Colonic mucosa (tissue), 4 donors: ENCODE results near the gene TMEM175. TPM values are rescaled to one million over a fixed set of nuclear protein-coding genes. Genes with fewer than 3 reads are reported as not detected.

Source experiments
- DNase-seq: peaks from one replicate; pipeline ENCODE4 v3.0.0-alpha.2; 2020
- H3K27ac ChIP-seq: fragments of 200-600 bp; one replicate; pipeline ENCODE4 v1.8.0; 2021
- H3K27me3 ChIP-seq: fragments of 200-600 bp; one replicate; pipeline ENCODE4 v1.8.0; 2021
- H3K36me3 ChIP-seq: fragments of 200-600 bp; one replicate; pipeline ENCODE4 v1.8.0; 2021
- H3K4me1 ChIP-seq: fragments of 200-600 bp; one replicate; pipeline ENCODE4 v1.8.0; 2021; ENCODE audit warnings: mild to moderate bottlenecking
- H3K4me3 ChIP-seq: fragments of 200-600 bp; one replicate; pipeline ENCODE4 v1.8.0; 2021
- H3K9ac ChIP-seq, 2 donors: one replicate each; pipeline ENCODE4 v1.7.0; 2013; ENCODE audit warnings: control low read depth in 2 of 2, low read depth in 2 of 2, low read length in 2 of 2
- H3K9me3 ChIP-seq: fragments of 200-600 bp; one replicate; pipeline ENCODE4 v1.8.0; 2021
- intact Hi-C: fragments of 100-400 bp; cut with DNase I; formaldehyde crosslinking; loops from one replicate; pipeline ENCODE4 v1.14.1; 2022
- total RNA-seq, 2 donors: library from RNA; stranded (reverse); fragmentation: NEBNext Ultra II Directional in 1 of 2; extraction: Animal tissue kit (Norgen Biotek cat#: 25700) in 1 of 2; gene quantifications; one replicate each; pipeline ENCODE4 v1.2.1, GENCODE V29; 2021
- TF ChIP-seq, protein P1 (sequence below): fragments of 200-600 bp; IDR thresholded peaks from one replicate; pipeline ENCODE4 v1.8.0; 2022; ENCODE audit warnings: antibody characterized with exemption, mild to moderate bottlenecking
- donor health status: healthy.
- donor health status: DM: no; HTN: no; CAD: no.
- donor health status: DM: no; HTN: no; CAD: no.

The TMEM175 gene
- total RNA-seq, 2 donors from 2014 or later: 17.7 to 30.2 TPM

DNA sequence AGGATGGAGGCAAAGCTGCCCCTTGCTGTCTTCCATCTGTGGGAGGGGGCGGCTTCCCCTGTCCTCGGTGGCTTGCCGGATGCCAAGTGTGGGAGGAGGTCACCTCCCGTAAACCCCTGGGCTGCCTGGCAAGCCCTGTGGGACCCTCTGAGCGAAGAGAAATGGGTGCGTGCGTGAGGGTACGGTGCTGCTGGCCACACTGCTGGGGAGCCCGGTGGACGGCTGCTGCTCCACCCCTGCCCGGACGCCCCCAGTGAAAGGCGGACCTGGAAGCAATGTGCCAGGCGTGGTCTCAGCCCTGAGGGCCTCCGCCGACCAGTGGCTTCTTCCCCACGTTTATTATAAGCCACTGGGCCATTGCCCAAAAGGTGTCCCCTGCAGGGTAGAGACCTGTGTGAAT is 50.0 kb downstream of the TMEM175 start:
- H3K27ac ChIP-seq: no peak overlapping the region
- no peak for DNase-seq
- peaks cover under 1% of the 10 kb centered on the region for H3K4me1 ChIP-seq
- H3K4me3 ChIP-seq: no peak overlapping the region
- H3K9me3 ChIP-seq: no peaks in the 10 kb centered on the region
- H3K9ac ChIP-seq: no peak overlapping the region
- no peaks in the 10 kb centered on the region for H3K36me3 ChIP-seq
- H3K27me3 ChIP-seq: no peaks in the 10 kb centered on the region
- intact Hi-C loops: no loop called here
- TF ChIP-seq, protein P1, sequence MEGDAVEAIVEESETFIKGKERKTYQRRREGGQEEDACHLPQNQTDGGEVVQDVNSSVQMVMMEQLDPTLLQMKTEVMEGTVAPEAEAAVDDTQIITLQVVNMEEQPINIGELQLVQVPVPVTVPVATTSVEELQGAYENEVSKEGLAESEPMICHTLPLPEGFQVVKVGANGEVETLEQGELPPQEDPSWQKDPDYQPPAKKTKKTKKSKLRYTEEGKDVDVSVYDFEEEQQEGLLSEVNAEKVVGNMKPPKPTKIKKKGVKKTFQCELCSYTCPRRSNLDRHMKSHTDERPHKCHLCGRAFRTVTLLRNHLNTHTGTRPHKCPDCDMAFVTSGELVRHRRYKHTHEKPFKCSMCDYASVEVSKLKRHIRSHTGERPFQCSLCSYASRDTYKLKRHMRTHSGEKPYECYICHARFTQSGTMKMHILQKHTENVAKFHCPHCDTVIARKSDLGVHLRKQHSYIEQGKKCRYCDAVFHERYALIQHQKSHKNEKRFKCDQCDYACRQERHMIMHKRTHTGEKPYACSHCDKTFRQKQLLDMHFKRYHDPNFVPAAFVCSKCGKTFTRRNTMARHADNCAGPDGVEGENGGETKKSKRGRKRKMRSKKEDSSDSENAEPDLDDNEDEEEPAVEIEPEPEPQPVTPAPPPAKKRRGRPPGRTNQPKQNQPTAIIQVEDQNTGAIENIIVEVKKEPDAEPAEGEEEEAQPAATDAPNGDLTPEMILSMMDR: no peak

DNA sequence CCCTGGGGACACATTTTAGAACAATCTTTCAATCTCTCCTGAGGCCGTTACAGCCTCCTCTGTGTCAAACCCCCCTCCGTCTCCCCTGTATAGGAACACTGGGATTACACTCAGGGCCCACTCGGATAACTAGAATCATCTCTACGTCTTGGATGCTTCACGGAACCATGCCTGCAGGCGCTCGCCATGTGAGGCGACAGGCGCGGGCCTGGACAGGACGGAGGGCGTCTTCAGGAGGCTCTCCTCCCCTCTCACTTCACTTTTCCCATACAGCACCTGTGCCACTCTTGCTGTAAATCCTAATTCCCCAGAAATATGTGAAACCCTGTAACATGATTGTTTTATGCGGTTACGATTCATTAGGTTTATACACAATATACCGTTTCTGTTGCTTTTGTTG is 50.6 kb downstream of the TMEM175 start:
- intact Hi-C loops: no loop called here
- TF ChIP-seq, protein P1: no peak
- Histone ChIP-seq H3K9ac (no peak overlapping the region), H3K4me3 (no peak overlapping the region), H3K36me3 (no peaks in the 10 kb centered on the region), H3K9me3 (no peaks in the 10 kb centered on the region), H3K27ac (no peak overlapping the region), H3K27me3 (no peaks in the 10 kb centered on the region), H3K4me1 (peaks cover 6% of the 10 kb centered on the region)
- no peak for DNase-seq

DNA sequence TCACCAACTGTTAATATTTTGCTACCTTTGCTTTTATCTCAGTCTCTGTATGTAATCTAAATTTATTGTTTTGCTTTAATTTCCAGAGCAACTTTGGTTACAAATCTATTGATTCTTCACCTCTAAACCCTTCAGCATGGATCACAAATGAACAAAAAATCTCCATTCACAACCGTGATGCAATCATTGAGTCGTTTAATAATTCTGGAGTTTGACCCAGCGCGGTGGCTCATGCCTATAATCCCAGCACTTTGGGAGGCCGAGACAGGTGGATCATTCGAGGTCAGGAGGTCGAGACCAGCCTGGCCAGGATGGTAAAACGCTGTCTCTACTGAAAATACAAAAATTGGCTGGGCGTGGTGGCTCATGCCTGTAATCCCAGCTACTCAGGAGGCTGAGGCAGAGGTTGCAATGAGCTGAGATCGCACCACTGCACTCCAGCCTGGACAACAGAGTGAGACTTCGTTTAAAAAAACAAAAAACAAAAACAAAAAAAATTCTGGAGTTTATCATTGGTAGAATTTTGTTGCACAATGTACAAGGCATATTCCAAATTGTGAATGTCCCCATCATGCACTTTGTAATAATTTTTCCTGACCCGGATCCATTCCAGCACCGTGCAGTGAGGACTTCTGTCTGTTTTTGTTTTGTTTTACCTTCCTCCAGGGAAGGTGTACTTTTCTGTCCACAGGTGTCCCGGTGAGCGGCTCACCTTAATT is 52.2 kb downstream of the TMEM175 start:
- intact Hi-C loops: no loop called here
- DNase-seq: no peak
- Histone ChIP-seq H3K4me3 (peak overlapping the region; percentile 10), H3K27ac (no peak overlapping the region), H3K9me3 (no peaks in the 10 kb centered on the region), H3K9ac (peak overlapping the region in 1 of 2 donors; percentile 65), H3K36me3 (no peaks in the 10 kb centered on the region), H3K4me1 (peaks cover 8% of the 10 kb centered on the region), H3K27me3 (no peaks in the 10 kb centered on the region)
- TF ChIP-seq, protein P1: no peak

DNA sequence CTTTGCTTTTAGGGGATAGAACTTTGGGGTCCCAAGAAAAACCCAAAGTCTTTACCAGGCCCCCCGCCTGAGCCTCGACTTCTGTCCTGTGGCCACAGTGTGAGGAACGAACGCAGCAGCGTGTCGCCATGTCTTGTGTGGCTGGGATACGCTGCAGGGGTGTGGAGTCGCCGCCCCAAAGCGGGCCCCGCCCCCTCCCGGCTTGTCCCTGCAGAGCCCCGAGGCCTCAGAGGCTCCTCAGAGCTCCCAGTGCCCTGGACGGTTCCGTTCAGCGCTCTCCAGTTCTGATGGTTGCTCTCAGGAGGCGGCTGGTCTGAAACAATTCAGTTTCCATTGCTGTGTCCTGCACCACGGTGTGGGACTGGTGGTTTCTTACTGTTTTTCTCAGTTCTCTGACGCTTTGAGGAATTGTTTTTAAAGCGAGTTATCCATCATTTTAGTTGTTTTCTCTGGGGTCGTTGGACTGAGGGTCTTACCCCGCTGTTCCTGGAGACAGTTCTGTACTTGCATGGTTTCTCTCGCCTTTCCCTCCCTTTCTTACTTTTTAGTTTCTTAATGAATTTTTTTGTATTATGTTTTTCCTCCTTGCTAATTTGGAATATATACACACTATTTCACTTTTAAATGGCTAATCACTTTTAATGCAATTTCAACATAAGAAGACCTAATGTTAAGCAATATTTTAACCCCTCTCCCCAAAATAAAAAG is 53.0 kb downstream of the TMEM175 start:
- no peaks in the 10 kb centered on the region for H3K36me3 ChIP-seq

DNA sequence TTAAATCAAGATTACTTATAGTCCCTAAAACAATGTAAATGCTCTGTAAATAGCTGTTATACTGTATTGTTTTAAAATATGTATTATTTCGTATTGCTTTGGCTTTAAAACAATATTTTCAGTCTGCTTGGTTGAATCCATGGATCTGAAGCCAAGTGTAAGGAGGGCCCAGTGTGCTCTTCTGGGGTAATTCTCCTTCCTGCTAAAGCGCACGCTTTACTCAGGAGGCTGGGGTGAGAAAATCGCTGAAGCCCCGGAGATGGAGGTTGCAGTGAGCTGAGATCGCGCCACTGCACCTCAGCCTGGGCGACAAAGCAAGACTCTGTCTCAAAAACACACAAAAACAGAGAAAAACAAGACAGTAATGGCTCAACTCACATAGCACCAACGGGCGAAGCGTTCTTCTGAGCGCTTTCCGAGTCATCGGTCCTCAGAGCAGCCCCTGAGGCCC is 54.2 kb downstream of the TMEM175 start:
- intact Hi-C loops: no loop called here
- H3K9me3 ChIP-seq: no peaks in the 10 kb centered on the region
- no peak for DNase-seq
- H3K36me3 ChIP-seq: no peaks in the 10 kb centered on the region
- H3K4me1 ChIP-seq: peaks cover 8% of the 10 kb centered on the region
- peak overlapping the region; percentile 82 to 83 for H3K9ac ChIP-seq
- TF ChIP-seq, protein P1: no peak
- H3K27ac ChIP-seq: peak overlapping the region; percentile 74
- H3K4me3 ChIP-seq: peak overlapping the region; percentile 91
- no peaks in the 10 kb centered on the region for H3K27me3 ChIP-seq

More for the DNA sequence above, 53.0 kb downstream of the TMEM175 start:
- peak overlapping the region; percentile 10 for H3K4me3 ChIP-seq
- H3K4me1 ChIP-seq: peaks cover 8% of the 10 kb centered on the region
- H3K27me3 ChIP-seq: no peaks in the 10 kb centered on the region
- intact Hi-C loops: no loop called here
- no peaks in the 10 kb centered on the region for H3K9me3 ChIP-seq
- H3K9ac ChIP-seq: peak overlapping the region in 1 of 2 donors; percentile 65
- TF ChIP-seq, protein P1: no peak
- DNase-seq: peak; percentile 89
- no peak overlapping the region for H3K27ac ChIP-seq
